H1 (cell line): ENCODE data around the gene TCF7L1. TPM values are rescaled to one million over a fixed set of nuclear protein-coding genes. Genes with fewer than 3 reads are reported as not detected.
A peak's percentile ranks its signal among the peaks of the same experiment; 100 is the strongest.

ENCODE experiments used
- ATF2 ChIP-seq: IDR thresholded peaks from 2 replicates; pipeline ENCODE4 v1.6.1; 2012; ENCODE audit warnings: low read length, inconsistent platforms
- BRCA1 ChIP-seq: IDR thresholded peaks from 2 replicates; pipeline ENCODE4 v1.6.1; 2012; ENCODE audit warnings: low read depth, low read length, improper control_type of control experiment
- CBX5 ChIP-seq: fragments of 300-800, 300-1000 bp; sonication (generic); IDR thresholded peaks from 2 replicates; pipeline ENCODE4 v1.7.1; 2016; ENCODE audit warnings: antibody characterized with exemption, low read length, low read depth
- CEBPB ChIP-seq: IDR thresholded peaks from 2 replicates; pipeline ENCODE4 v1.6.1; 2012; ENCODE audit warnings: low read depth, low read length
- CHD1 ChIP-seq: IDR thresholded peaks from 2 replicates; pipeline ENCODE4 v1.6.1; 2012; ENCODE audit warnings: low read depth, low read length, improper control_type of control experiment
- CREB1 ChIP-seq: IDR thresholded peaks from 2 replicates; pipeline ENCODE4 v1.6.1; 2012; ENCODE audit warnings: inconsistent platforms
- CTBP2 ChIP-seq: IDR thresholded peaks from 2 replicates; pipeline ENCODE4 v1.7.0; 2011; ENCODE audit warnings: borderline replicate concordance, mild to moderate bottlenecking, moderate library complexity, mixed read lengths, low read length; ENCODE audit not compliant: insufficient read depth, insufficient read length
- EGR1 ChIP-seq: IDR thresholded peaks from 2 replicates; pipeline ENCODE4 v1.6.1; 2011; ENCODE audit warnings: low read depth, low read length, borderline replicate concordance
- HDAC2 ChIP-seq, 2 experiments: fragments of 300-600 bp in 1 of 2; sonication (generic) in 1 of 2; IDR thresholded peaks; 2 replicates each; pipeline ENCODE4 v1.6.1; 2011 to 2012; ENCODE audit warnings: low read depth in 2 of 2, low read length in 2 of 2, mild to moderate bottlenecking in 2 of 2, moderate library complexity in 2 of 2, borderline replicate concordance in 1 of 2, inconsistent platforms in 1 of 2
- JUN ChIP-seq: IDR thresholded peaks from 2 replicates; pipeline ENCODE4 v1.6.1; 2011; ENCODE audit warnings: low read depth, mild to moderate bottlenecking, improper control_type of control experiment, low read length
- JUND ChIP-seq: IDR thresholded peaks from 2 replicates; pipeline ENCODE4 v1.6.1; 2011; ENCODE audit warnings: mild to moderate bottlenecking, improper control_type of control experiment, low read length
- KDM5A ChIP-seq: fragments of 200-600 bp; IDR thresholded peaks from 2 replicates; pipeline ENCODE4 v1.7.1; 2012; ENCODE audit warnings: mild to moderate bottlenecking, low read length, inconsistent platforms, mixed read lengths
- NANOG ChIP-seq: IDR thresholded peaks from 2 replicates; pipeline ENCODE4 v1.6.1; 2011; ENCODE audit warnings: low read length, low read depth, mild to moderate bottlenecking, inconsistent platforms; ENCODE audit not compliant: insufficient read depth, poor library complexity, severe bottlenecking
- RNF2 ChIP-seq: fragments of 200-900, 300-1000 bp; sonication (generic); IDR thresholded peaks from 2 replicates; pipeline ENCODE4 v1.7.1; 2016; ENCODE audit warnings: borderline replicate concordance, low read depth, mild to moderate bottlenecking, antibody characterized with exemption, low read length; ENCODE audit not compliant: poor library complexity, severe bottlenecking; ENCODE audit errors: missing control alignments
- RXRA ChIP-seq: IDR thresholded peaks from 2 replicates; pipeline ENCODE4 v1.6.1; 2011; ENCODE audit warnings: low read depth, mild to moderate bottlenecking, low read length, moderate library complexity; ENCODE audit not compliant: insufficient read depth
- SIN3A ChIP-seq, 2 experiments: IDR thresholded peaks in 1 of 2; conservative IDR thresholded peaks in 1 of 2; 2 replicates each; pipeline ENCODE4 v1.6.1; 2011 to 2012; ENCODE audit warnings: low read length in 2 of 2, improper control_type of control experiment in 1 of 2, low read depth in 1 of 2, mild to moderate bottlenecking in 1 of 2
- SP4 ChIP-seq: IDR thresholded peaks from 2 replicates; pipeline ENCODE4 v1.6.1; 2012; ENCODE audit warnings: low read length, inconsistent platforms
- SUZ12 ChIP-seq: fragments of 200-600 bp; sonication (generic); IDR thresholded peaks from 2 replicates; pipeline ENCODE4 v1.6.1; 2012; ENCODE audit warnings: mild to moderate bottlenecking, inconsistent platforms, low read length, moderate library complexity, mixed read lengths
- TAF1 ChIP-seq: IDR thresholded peaks from 2 replicates; pipeline ENCODE4 v1.6.1; 2011; ENCODE audit warnings: mild to moderate bottlenecking, low read depth, low read length
- TAF7 ChIP-seq: optimal IDR thresholded peaks from 2 replicates; pipeline ENCODE3; 2011; ENCODE audit warnings: low read depth, mild to moderate bottlenecking, inconsistent platforms, low read length, moderate library complexity, borderline replicate concordance
- YY1 ChIP-seq: IDR thresholded peaks from 2 replicates; pipeline ENCODE4 v1.6.1; 2011; ENCODE audit warnings: low read depth, mild to moderate bottlenecking, low read length
- ZNF274 ChIP-seq: IDR thresholded peaks from 2 replicates; pipeline ENCODE4 v1.7.0; 2012; ENCODE audit warnings: low read length, borderline replicate concordance; ENCODE audit errors: extremely low read depth
- polyA plus RNA-seq, 7 experiments: library from polyadenylated mRNA; depleted of rRNA in 3 of 7; stranded (reverse) in 5 of 7; unstranded in 2 of 7; fragments of >200 nt in 5 of 7; fragments of 200-250 nt in 2 of 7; gene quantifications; 1 replicate in 5 of 7; 2 replicates in 1 of 7; 4 replicates in 1 of 7; pipeline versions ENCODE4 v1.2.1 to v1.2.3, GENCODE V29; 2011 to 2013; ENCODE audit warnings: missing spikeins in 2 of 7, mixed read lengths in 2 of 7
- total RNA-seq: library from RNA; stranded (reverse); fragmentation: NEBNext Ultra II Directional; extraction: Animal tissue kit (Norgen Biotek cat#: 25700); gene quantifications from 2 replicates; pipeline ENCODE4 v1.2.1, GENCODE V29; 2021

The TCF7L1 gene
- total and polyA plus RNA-seq, 2 of the 8 experiments (the other 6 are each of a cell fraction or from before 2014, with no cell fraction given): 27.5 to 108 TPM

- TF ChIP-seq CHD1 (no peak), CREB1 (peak; percentile 48; the same call in 1 of the 2 replicates), HDAC2 (IDR thresholded peaks at IDR 0.05; ENCODE audit: borderline replicate concordance in 1 of 2, low read depth in 2 of 2, low read length in 2 of 2) (peak in 1 of 2 experiments; percentile 94; a peak in 2 of 4 replicates), RXRA (no peak), CEBPB (no peak), JUND (no peak), YY1 (no peak), SIN3A (conservative IDR thresholded peaks at IDR 0.05 in 1 of 2, IDR thresholded peaks at IDR 0.05 in 1 of 2; ENCODE audit: low read depth in 1 of 2, low read length in 2 of 2) (no peak; a peak in 2 of 4 replicates), NANOG (peak; percentile 100), CBX5 (no peak), RNF2 (no peak), EGR1 (peak; percentile 64; the same call in 1 of the 2 replicates), TAF7 (no peak), ATF2 (no peak; the same call in 1 of the 2 replicates), ZNF274 (no peak), SUZ12 (no peak), TAF1 (peak; percentile 61; the same call in 1 of the 2 replicates), JUN (no peak), KDM5A (no peak), SP4 (no peak; the same call in 1 of the 2 replicates), CTBP2 (peak; percentile 95), BRCA1 (no peak)
These were observed 1.9 kb downstream of the TCF7L1 start (continued) for GRCh38 chr2:85134896-85135659.
